Fibroblast of mammary gland (primary cell): ENCODE measurements around the gene POU2AF3.

ENCODE experiments used
- DNase-seq: peaks from one replicate; pipeline ENCODE4 v3.0.0-alpha.2; 2010; ENCODE audit warnings: low read depth
- H3K4me3 ChIP-seq: 2 replicates; pipeline ENCODE4 v1.5.1; 2011; ENCODE audit warnings: low read depth, mild to moderate bottlenecking, low read length, moderate library complexity; ENCODE audit not compliant: control insufficient read depth
- CTCF ChIP-seq: conservative IDR thresholded peaks from 2 replicates; pipeline ENCODE4 v1.5.1; 2011; ENCODE audit warnings: low read depth, low read length, inconsistent platforms; ENCODE audit not compliant: control insufficient read depth, insufficient read depth

Gene POU2AF3

GRCh38 chr11:111347002-111347722 lies 48.8 kb downstream of the POU2AF3 start:
- no peak for TF ChIP-seq CTCF
- no peak overlapping the region for H3K4me3 ChIP-seq
- peak; percentile 83 for DNase-seq

- no peak for TF ChIP-seq CTCF
- no peak overlapping the region for H3K4me3 ChIP-seq
- DNase-seq = peak; percentile 93
Observed at GRCh38 chr11:111347723-111348115, 49.4 kb downstream of the POU2AF3 start.

GRCh38 chr11:111348147-111348546 lies 49.8 kb downstream of the POU2AF3 start:
- no peak for DNase-seq
- no peak for TF ChIP-seq CTCF
- no peak overlapping the region for H3K4me3 ChIP-seq

GRCh38 chr11:111349191-111349695 lies 50.9 kb downstream of the POU2AF3 start:
- no peak for DNase-seq
- TF ChIP-seq CTCF = no peak

GRCh38 chr11:111350811-111351210 lies 52.5 kb downstream of the POU2AF3 start:
- TF ChIP-seq CTCF = no peak
- no peak overlapping the region for H3K4me3 ChIP-seq
- DNase-seq = no peak

More at GRCh38 chr11:111349191-111349695, 50.9 kb downstream of the POU2AF3 start:
- H3K4me3 ChIP-seq = no peak overlapping the region

GRCh38 chr11:111351374-111352055 lies 53.2 kb downstream of the POU2AF3 start:
- no peak overlapping the region for H3K4me3 ChIP-seq
- TF ChIP-seq CTCF = no peak
- DNase-seq = no peak
